Tibial artery (tissue), 4 donors: ENCODE results near the gene TRIB2.

ENCODE experiments used
- DNase-seq, 2 donors: peaks; one replicate each; pipeline ENCODE4 v3.0.0-alpha.2; 2019
- H3K27ac ChIP-seq, 2 donors: fragments of 200-600 bp; sonication (generic) in 1 of 2; 1 replicate in 1 of 2; 2 replicates in 1 of 2; pipeline ENCODE4 v1.5.1; 2018 to 2019; ENCODE audit warnings: mild to moderate bottlenecking in 1 of 2
- H3K27me3 ChIP-seq, 2 donors: fragments of 200-600 bp; sonication (generic) in 1 of 2; one replicate each; pipeline versions ENCODE4 v1.5.1 to v1.6.0; 2016 to 2019
- H3K36me3 ChIP-seq, 3 donors: fragments of 200-600 bp; sonication (generic) in 2 of 3; one replicate each; pipeline ENCODE4 v1.5.1; 2016 to 2019; ENCODE audit warnings: mild to moderate bottlenecking in 2 of 3
- H3K4me1 ChIP-seq, 4 donors: fragments of 200-600 bp; sonication (generic) in 2 of 4; 1 replicate in 3 of 4; 2 replicates in 1 of 4; pipeline ENCODE4 v1.5.1; 2016 to 2019
- H3K4me3 ChIP-seq, 2 donors: fragments of 200-600 bp; sonication (generic) in 1 of 2; 1 replicate in 1 of 2; 2 replicates in 1 of 2; pipeline ENCODE4 v1.5.1; 2018 to 2019; ENCODE audit warnings: mild to moderate bottlenecking in 2 of 2
- H3K9me3 ChIP-seq, 3 donors: fragments of 200-600 bp; sonication (generic) in 1 of 3; one replicate each; pipeline ENCODE4 v1.5.1; 2016 to 2019
- CTCF ChIP-seq, 2 experiments: fragments of 200-600 bp in 1 of 2; fragments of 450-650 bp in 1 of 2; IDR thresholded peaks; one replicate each; pipeline ENCODE4 v1.5.1; 2017 to 2019; ENCODE audit warnings: antibody characterized with exemption in 2 of 2, mild to moderate bottlenecking in 1 of 2, moderate library complexity in 1 of 2
- intact Hi-C: fragments of 100-400 bp; cut with DNase I; formaldehyde crosslinking; loops from one replicate; pipeline ENCODE4 v1.15.0; 2023; ENCODE audit warnings: low total_unique reads

TRIB2 gene

DNA sequence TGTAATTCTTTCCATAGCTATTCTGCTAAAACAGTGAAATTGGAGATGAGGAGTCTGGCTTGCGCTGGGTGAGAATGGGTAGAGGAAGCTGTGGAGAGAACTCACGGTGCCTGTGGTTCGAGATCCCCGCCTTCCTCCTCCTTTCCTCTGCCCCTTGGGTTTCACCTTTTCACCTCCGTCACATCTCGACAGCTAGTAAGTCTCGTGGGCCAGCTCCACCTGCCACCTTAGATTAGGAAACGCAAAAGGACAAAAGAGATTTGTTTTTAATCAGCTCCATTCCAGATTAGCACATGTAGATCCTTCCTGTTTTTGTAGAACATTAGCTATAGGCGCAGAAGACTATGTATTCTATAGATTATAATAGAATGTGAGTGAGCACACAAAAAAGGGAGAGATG, 20.6 kb downstream of the TRIB2 start:
- DNase-seq, result no peak
- H3K36me3 ChIP-seq, result peaks cover 50 to 82% (median 58%) of the 10 kb centered on the region in 3 donors
- no peaks in the 10 kb centered on the region for H3K27me3 ChIP-seq
- no peaks in the 10 kb centered on the region for H3K9me3 ChIP-seq
- no peak for TF ChIP-seq CTCF (IDR thresholded peaks at IDR 0.05)
- no peak overlapping the region for H3K27ac ChIP-seq
- peaks cover 0 to 38% (median 19%) of the 10 kb centered on the region in 4 donors for H3K4me1 ChIP-seq
- H3K4me3 ChIP-seq, result no peak overlapping the region
- intact Hi-C loops, result no loop called here

DNA sequence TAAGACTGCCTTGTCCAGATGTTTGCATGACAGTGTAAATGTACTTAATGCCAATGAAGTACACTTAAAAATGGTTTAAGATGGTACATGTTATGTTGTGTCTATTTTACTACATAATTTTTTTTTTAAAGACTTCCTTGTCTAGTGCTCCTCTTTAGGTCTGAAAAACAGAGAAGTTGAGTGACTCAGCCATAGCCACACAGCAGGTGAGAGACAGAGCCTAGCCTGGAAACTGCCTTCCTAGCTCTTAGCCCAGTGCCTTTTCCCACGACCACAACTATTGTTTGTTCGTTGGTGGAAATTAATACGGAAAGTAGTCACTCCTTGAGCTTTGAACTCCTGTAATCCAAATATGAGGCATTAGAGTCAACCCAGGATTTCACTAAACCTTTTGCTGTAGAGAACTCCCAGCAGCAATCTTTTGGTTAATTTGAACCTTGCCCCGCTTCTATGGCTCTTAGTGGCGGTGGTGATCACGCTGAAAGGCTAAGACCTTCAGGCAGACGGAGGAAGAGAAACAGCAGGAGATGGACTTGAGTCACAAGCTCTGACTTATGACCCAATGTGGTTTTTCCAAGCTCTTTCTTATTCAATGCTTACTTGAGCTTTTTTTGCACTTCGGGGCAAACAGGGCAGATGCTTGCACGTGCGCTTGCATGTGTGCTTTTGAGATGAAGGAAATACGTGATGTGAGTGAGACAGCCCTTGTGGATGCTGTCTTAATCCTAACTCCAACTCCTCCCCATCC, 21.2 kb downstream of the TRIB2 start:
- no peak for TF ChIP-seq CTCF (IDR thresholded peaks at IDR 0.05)
- Histone ChIP-seq H3K4me3 (no peak overlapping the region), H3K36me3 (peaks cover 50 to 86% (median 64%) of the 10 kb centered on the region in 3 donors), H3K4me1 (peaks cover 0 to 32% (median 13%) of the 10 kb centered on the region in 4 donors), H3K27ac (no peak overlapping the region), H3K27me3 (no peaks in the 10 kb centered on the region), H3K9me3 (no peaks in the 10 kb centered on the region)
- no peak for DNase-seq
- intact Hi-C loops, result no loop called here

- Histone ChIP-seq H3K4me3 (no peak overlapping the region), H3K36me3 (peaks cover 49 to 90% (median 64%) of the 10 kb centered on the region in 3 donors), H3K4me1 (peaks cover 0 to 13% (median 2%) of the 10 kb centered on the region in 4 donors), H3K27ac (no peak overlapping the region), H3K9me3 (no peaks in the 10 kb centered on the region), H3K27me3 (no peaks in the 10 kb centered on the region)
- intact Hi-C loops, result no loop called here
- no peak for TF ChIP-seq CTCF (IDR thresholded peaks at IDR 0.05)
- DNase-seq, result no peak
Observed at GRCh38 chr2:12739721-12740254, 23.1 kb downstream of the TRIB2 start.

DNA sequence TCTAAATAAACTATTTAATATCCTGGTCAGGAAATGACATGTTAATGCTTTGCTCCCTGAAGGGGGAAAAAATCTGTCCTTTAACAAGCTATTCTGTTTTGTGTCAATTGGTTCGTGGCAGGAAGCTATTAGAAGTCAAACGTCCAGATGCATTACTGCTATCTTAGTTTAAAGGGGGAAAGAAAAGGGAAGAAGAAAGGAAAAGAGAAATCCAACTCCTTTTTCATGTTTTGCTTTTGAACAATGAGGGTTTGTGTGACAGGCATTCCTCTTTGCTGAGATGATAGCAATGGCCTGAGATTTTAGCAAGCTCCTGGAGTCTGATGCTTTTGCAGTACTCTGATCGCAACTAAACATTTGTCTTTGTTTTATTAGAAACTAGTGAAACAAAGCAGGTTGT, 24.6 kb downstream of the TRIB2 start:
- H3K9me3 ChIP-seq, result no peaks in the 10 kb centered on the region
- no peaks in the 10 kb centered on the region for H3K27me3 ChIP-seq
- DNase-seq, result no peak
- H3K4me1 ChIP-seq, result peaks cover 0 to 7% (median 0%) of the 10 kb centered on the region in 4 donors
- H3K27ac ChIP-seq, result no peak overlapping the region
- TF ChIP-seq CTCF (IDR thresholded peaks at IDR 0.05), result no peak
- intact Hi-C loops, result no loop called here
- peaks cover 42 to 74% (median 60%) of the 10 kb centered on the region in 3 donors for H3K36me3 ChIP-seq
- H3K4me3 ChIP-seq, result no peak overlapping the region

DNA sequence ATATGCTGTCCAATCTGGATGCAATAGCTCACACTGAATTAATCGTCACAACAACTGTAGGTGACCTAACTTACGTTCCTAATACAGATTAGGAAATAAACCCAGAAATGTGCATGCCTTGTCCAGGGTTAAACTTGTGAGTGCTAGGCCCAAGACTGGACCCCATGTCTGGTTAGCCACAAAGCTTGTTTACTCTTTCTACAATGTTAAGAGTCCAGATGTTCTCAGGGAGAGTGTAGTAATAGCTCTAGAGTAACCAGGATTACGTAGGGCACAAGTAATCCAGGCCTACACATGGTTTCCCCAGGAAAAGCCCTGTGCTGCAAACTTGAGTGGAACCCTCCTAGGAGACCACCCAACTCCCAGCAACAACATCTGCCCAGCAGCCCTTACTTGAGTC, 26.2 kb downstream of the TRIB2 start:
- H3K9me3 ChIP-seq, result no peaks in the 10 kb centered on the region
- no peaks in the 10 kb centered on the region for H3K4me1 ChIP-seq
- no peak for TF ChIP-seq CTCF (IDR thresholded peaks at IDR 0.05)
- no peak overlapping the region for H3K27ac ChIP-seq
- no peaks in the 10 kb centered on the region for H3K27me3 ChIP-seq
- DNase-seq, result no peak
- H3K36me3 ChIP-seq, result peaks cover 34 to 61% (median 50%) of the 10 kb centered on the region in 3 donors
- no peak overlapping the region for H3K4me3 ChIP-seq
- intact Hi-C loops, result no loop called here
